IMR-90 (cell line): ENCODE measurements around the gene ANO4. TPM values are rescaled to one million over a fixed set of nuclear protein-coding genes. Genes with fewer than 3 reads are reported as not detected.

ENCODE experiments used
- ATAC-seq: fragments of 200-7000 bp; cut with Tn5 transposase; 2 replicates; pipeline ENCODE4 v1.9.1; 2020; ENCODE audit warnings: low read depth, mild to moderate bottlenecking, moderate library complexity
- BruUV-seq: library from RNA; stranded (reverse); fragments of 400-500 nt; replicated peaks from 2 replicates; lab custom pipeline; 2021; lab: Mats Ljungman, UMichigan
- CTCF ChIA-PET: fragments of 300-600 bp; formaldehyde crosslinking; extraction: SDS; loops from one replicate; lab custom pipeline; 2021; ENCODE audit warnings: antibody characterized with exemption; lab: Yijun Ruan, JAX
- POLR2A ChIA-PET: fragments of 300-600 bp; sonication (Branson Sonifier 250); formaldehyde crosslinking; loops from one replicate; lab custom pipeline; 2022; ENCODE audit warnings: antibody characterized with exemption; ENCODE audit not compliant: unreplicated experiment; lab: Charles Lee
- DNase-seq: peaks from one replicate; pipeline ENCODE4 v3.0.0; 2013
- H2AFZ ChIP-seq: replicated peaks from 2 replicates; pipeline ENCODE3; 2013; ENCODE audit warnings: low read length, mild to moderate bottlenecking; ENCODE audit not compliant: poor library complexity
- H2AK5ac ChIP-seq: 2 replicates; pipeline ENCODE4 v1.6.1; 2013; ENCODE audit warnings: low read depth, low read length, inconsistent platforms
- H2AK9ac ChIP-seq: replicated peaks from 2 replicates; pipeline ENCODE3; 2013; ENCODE audit warnings: mild to moderate bottlenecking, low read depth, low read length, moderate library complexity; ENCODE audit not compliant: poor library complexity
- H2BK120ac ChIP-seq: 2 replicates; pipeline ENCODE4 v1.6.1; 2013; ENCODE audit warnings: low read depth, low read length, inconsistent platforms
- H2BK15ac ChIP-seq: 3 replicates; pipeline ENCODE4 v1.6.1; 2013; ENCODE audit warnings: low read depth, low read length, inconsistent platforms
- H2BK20ac ChIP-seq: 2 replicates; pipeline ENCODE4 v1.6.1; 2013; ENCODE audit warnings: low read depth, mild to moderate bottlenecking, inconsistent platforms, low read length, moderate library complexity
- H2BK5ac ChIP-seq: 2 replicates; pipeline ENCODE4 v1.6.1; 2013; ENCODE audit warnings: mild to moderate bottlenecking, low read depth, low read length, inconsistent platforms; ENCODE audit not compliant: poor library complexity, severe bottlenecking
- H3K14ac ChIP-seq: replicated peaks from 2 replicates; pipeline ENCODE4 v1.6.1; 2013; ENCODE audit warnings: low read depth, low read length, inconsistent platforms
- H3K18ac ChIP-seq: 2 replicates; pipeline ENCODE4 v1.6.1; 2013; ENCODE audit warnings: low read depth, low read length, control low read depth
- H3K23ac ChIP-seq: 2 replicates; pipeline ENCODE4 v1.6.1; 2013; ENCODE audit warnings: low read depth, low read length, inconsistent platforms
- H3K27ac ChIP-seq: 2 replicates; pipeline ENCODE4 v1.5.1; 2013; ENCODE audit warnings: mild to moderate bottlenecking, control low read depth, low read length; ENCODE audit not compliant: insufficient read depth
- H3K27me3 ChIP-seq: 2 replicates; pipeline ENCODE4 v1.6.1; 2013; ENCODE audit warnings: low read length; ENCODE audit not compliant: control insufficient read depth, insufficient read depth
- H3K36me3 ChIP-seq: 2 replicates; pipeline ENCODE4 v1.6.1; 2013; ENCODE audit warnings: low read length, mixed read lengths; ENCODE audit not compliant: control insufficient read depth, insufficient read depth
- H3K4ac ChIP-seq: 2 replicates; pipeline ENCODE4 v1.6.1; 2013; ENCODE audit warnings: low read depth, low read length, inconsistent platforms
- H3K4me1 ChIP-seq: 2 replicates; pipeline ENCODE4 v1.6.1; 2013; ENCODE audit warnings: low read length, mixed read lengths; ENCODE audit not compliant: control insufficient read depth, insufficient read depth
- H3K4me2 ChIP-seq: 2 replicates; pipeline ENCODE4 v1.6.1; 2013; ENCODE audit warnings: low read depth, mild to moderate bottlenecking, control low read depth, low read length, moderate library complexity
- H3K4me3 ChIP-seq: 2 replicates; pipeline ENCODE4 v1.5.1; 2013; ENCODE audit warnings: low read depth, mild to moderate bottlenecking, control low read depth, low read length, moderate library complexity; ENCODE audit not compliant: insufficient read depth
- H3K56ac ChIP-seq: 2 replicates; pipeline ENCODE4 v1.6.1; 2013; ENCODE audit warnings: low read length, inconsistent platforms; ENCODE audit not compliant: insufficient read depth; ENCODE audit errors: extremely low read depth
- H3K79me1 ChIP-seq, 2 experiments: 2 replicates each; pipeline ENCODE4 v1.6.1; 2013; ENCODE audit warnings: low read length in 2 of 2, inconsistent platforms in 1 of 2, low read depth in 1 of 2
- H3K9ac ChIP-seq: 2 replicates; pipeline ENCODE4 v1.6.1; 2013; ENCODE audit warnings: low read depth, low read length, control low read depth
- H3K9me1 ChIP-seq: 2 replicates; pipeline ENCODE4 v1.6.1; 2013; ENCODE audit warnings: low read length, inconsistent platforms; ENCODE audit not compliant: insufficient read depth
- H3K9me3 ChIP-seq: 2 replicates; pipeline ENCODE4 v1.6.1; 2013; ENCODE audit warnings: low read length; ENCODE audit not compliant: control insufficient read depth, insufficient read depth
- H4K20me1 ChIP-seq: 2 replicates; pipeline ENCODE4 v1.6.1; 2013; ENCODE audit warnings: low read length, inconsistent platforms; ENCODE audit not compliant: insufficient read depth
- H4K5ac ChIP-seq: 2 replicates; pipeline ENCODE4 v1.6.1; 2013; ENCODE audit warnings: mild to moderate bottlenecking, low read depth, low read length, control low read depth
- H4K8ac ChIP-seq, 2 experiments: 2 replicates each; pipeline ENCODE4 v1.6.1; 2013; ENCODE audit warnings: low read depth in 2 of 2, low read length in 2 of 2, control low read depth in 1 of 2, inconsistent platforms in 1 of 2
- H4K91ac ChIP-seq: 2 replicates; pipeline ENCODE4 v1.6.1; 2013; ENCODE audit warnings: low read depth, low read length, inconsistent platforms; ENCODE audit not compliant: insufficient read depth
- BHLHE40 ChIP-seq: fragments of 150-350 bp; IDR thresholded peaks from 2 replicates; pipeline ENCODE4 v1.6.1; 2016; ENCODE audit warnings: mild to moderate bottlenecking, low read depth, low read length
- CEBPB ChIP-seq: IDR thresholded peaks from 2 replicates; pipeline ENCODE4 v1.6.1; 2012; ENCODE audit warnings: low read depth, low read length, improper control_type of control experiment
- CHD1 ChIP-seq: IDR thresholded peaks from 2 replicates; pipeline ENCODE4 v1.6.1; 2012; ENCODE audit warnings: low read depth, low read length, improper control_type of control experiment
- ELK1 ChIP-seq: fragments of 150-350 bp; IDR thresholded peaks from 2 replicates; pipeline ENCODE4 v1.6.1; 2016; ENCODE audit warnings: low read depth, mild to moderate bottlenecking, low read length, moderate library complexity, borderline replicate concordance
- FOS ChIP-seq: fragments of 150-350 bp; IDR thresholded peaks from 2 replicates; pipeline ENCODE4 v1.6.1; 2016; ENCODE audit warnings: low read depth, low read length
- MAFK ChIP-seq: IDR thresholded peaks from 2 replicates; pipeline ENCODE4 v1.6.1; 2012; ENCODE audit warnings: low read depth, low read length, improper control_type of control experiment
- MAZ ChIP-seq: IDR thresholded peaks from 2 replicates; pipeline ENCODE4 v1.6.1; 2012; ENCODE audit warnings: low read depth, mild to moderate bottlenecking, low read length, improper control_type of control experiment, moderate library complexity, borderline replicate concordance
- MXI1 ChIP-seq: IDR thresholded peaks from 2 replicates; pipeline ENCODE4 v1.6.1; 2012; ENCODE audit warnings: low read depth, mild to moderate bottlenecking, low read length, moderate library complexity, borderline replicate concordance
- NFE2L2 ChIP-seq: fragments of 150-350 bp; IDR thresholded peaks from 2 replicates; pipeline ENCODE4 v1.6.1; 2016; ENCODE audit warnings: low read depth, mild to moderate bottlenecking, low read length
- POLR2A ChIP-seq: IDR thresholded peaks from 2 replicates; pipeline ENCODE4 v1.6.1; 2012; ENCODE audit warnings: mild to moderate bottlenecking, low read depth, low read length
- RAD21 ChIP-seq: IDR thresholded peaks from 2 replicates; pipeline ENCODE4 v1.6.1; 2012; ENCODE audit warnings: low read length, improper control_type of control experiment
- RCOR1 ChIP-seq: IDR thresholded peaks from 2 replicates; pipeline ENCODE4 v1.6.1; 2012; ENCODE audit warnings: mild to moderate bottlenecking, low read length, improper control_type of control experiment; ENCODE audit not compliant: insufficient replicate concordance
- RFX5 ChIP-seq: IDR thresholded peaks from 2 replicates; pipeline ENCODE4 v1.8.0; 2012; ENCODE audit warnings: low read depth, mild to moderate bottlenecking, low read length, moderate library complexity
- SMC3 ChIP-seq: fragments of 150-350 bp; IDR thresholded peaks from 2 replicates; pipeline ENCODE4 v1.6.1; 2016; ENCODE audit warnings: low read depth, mild to moderate bottlenecking, antibody characterized with exemption, low read length, moderate library complexity
- USF2 ChIP-seq: fragments of 150-350 bp; IDR thresholded peaks from 2 replicates; pipeline ENCODE4 v1.6.1; 2017; ENCODE audit warnings: mild to moderate bottlenecking, antibody characterized with exemption, low read length, low read depth
- WGBS, 2 experiments: methylation state at CpG; one replicate each; pipeline versions ENCODE4 v1.1.5 to v1.1.7; 2013; ENCODE audit warnings: missing lambda C conversion rate in 2 of 2; ENCODE audit not compliant: insufficient read length in 1 of 2; ENCODE audit errors: extremely low coverage in 2 of 2; 5-methylcytosine and 5-hydroxymethylcytosine counted together
- dilution Hi-C: fragments of 300-500 bp; cut with HindIII; formaldehyde crosslinking; loops from one replicate; pipeline ENCODE4 v1.14.3; 2018; ENCODE audit warnings: low sequenced_read_pairs; ENCODE audit not compliant: unreplicated experiment
- in situ Hi-C: fragments of 300-500 bp; cut with MboI; formaldehyde crosslinking; loops from 3 replicates; pipeline ENCODE4 v1.14.3; 2019; ENCODE audit warnings: low sequenced_read_pairs, inconsistent platforms, mixed read lengths
- intact Hi-C: fragments of 100-400 bp; cut with micrococcal nuclease; formaldehyde crosslinking; loops from 2 replicates; pipeline ENCODE4 v1.10.0; 2022
- polyA plus RNA-seq, 3 experiments: library from polyadenylated mRNA; depleted of rRNA; stranded (reverse); fragments of >200 nt; gene quantifications; 2 replicates each; pipeline ENCODE4 v1.2.3, GENCODE V29; 2012; ENCODE audit warnings: low replicate concordance in 1 of 3
- total RNA-seq: library from RNA; depleted of rRNA; stranded (reverse); fragments of >200 nt; gene quantifications from 2 replicates; pipeline ENCODE4 v1.2.3, GENCODE V29; 2012
- TF ChIP-seq, protein P1 (sequence below): conservative IDR thresholded peaks from 2 replicates; pipeline ENCODE4 v1.5.1; 2012; ENCODE audit warnings: mild to moderate bottlenecking, low read depth, low read length, improper control_type of control experiment

The ANO4 gene
- total and polyA plus RNA-seq, 2 of the 4 experiments (the other 2 are of a cell fraction): 4.7 to 10.2 TPM

DNA sequence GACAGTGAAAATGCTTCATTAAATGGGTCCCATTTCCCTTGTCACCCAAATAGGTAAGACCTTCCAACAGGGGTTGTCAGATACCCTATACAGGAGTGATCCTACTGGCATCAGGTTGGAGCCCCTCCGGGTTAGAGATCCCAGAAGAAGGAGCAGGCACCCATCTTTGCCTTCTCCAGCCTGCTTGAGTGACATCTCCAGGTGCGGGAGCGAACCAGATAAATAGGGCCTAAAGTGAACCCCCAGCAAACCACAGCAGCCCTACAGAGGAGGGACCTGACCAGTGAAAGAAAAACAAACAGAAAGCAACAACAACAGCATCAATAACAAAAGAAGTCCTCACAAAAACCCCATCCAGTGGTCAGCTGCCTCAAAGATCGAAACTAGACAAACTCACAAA lies 233.2 kb downstream of the ANO4 start:
- Histone ChIP-seq H2BK15ac (no peak overlapping the region), H2AK5ac (no peak overlapping the region), H3K27ac (no peak overlapping the region), H3K4me3 (no peak overlapping the region), H3K27me3 (no peaks in the 10 kb centered on the region), H4K8ac (no peak overlapping the region), H2BK20ac (no peak overlapping the region), H3K56ac (no peak overlapping the region), H3K9ac (no peak overlapping the region), H2AK9ac (no peak overlapping the region), H4K20me1 (no peaks in the 10 kb centered on the region), H3K14ac (no peak overlapping the region), H3K79me1 (no peaks in the 10 kb centered on the region), H3K36me3 (no peaks in the 10 kb centered on the region; the same call in 1 of the 2 replicates), H3K23ac (no peak overlapping the region), H2AFZ (no peak overlapping the region), H4K5ac (no peak overlapping the region), H3K4ac (no peak overlapping the region), H3K4me1 (no peaks in the 10 kb centered on the region), H3K9me1 (no peaks in the 10 kb centered on the region), H2BK120ac (no peak overlapping the region), H2BK5ac (no peak overlapping the region), H3K4me2 (no peak overlapping the region), H3K9me3 (peaks cover 2% of the 10 kb centered on the region; the same call in 1 of the 2 replicates), H3K18ac (no peak overlapping the region), H4K91ac (no peak overlapping the region)
- TF ChIP-seq RFX5: no peak
- no peak for TF ChIP-seq ELK1
- no peak for TF ChIP-seq POLR2A
- TF ChIP-seq MAZ: no peak
- no peak for TF ChIP-seq CHD1
- no peak for TF ChIP-seq NFE2L2
- no peak for TF ChIP-seq MXI1
- TF ChIP-seq, protein P1, sequence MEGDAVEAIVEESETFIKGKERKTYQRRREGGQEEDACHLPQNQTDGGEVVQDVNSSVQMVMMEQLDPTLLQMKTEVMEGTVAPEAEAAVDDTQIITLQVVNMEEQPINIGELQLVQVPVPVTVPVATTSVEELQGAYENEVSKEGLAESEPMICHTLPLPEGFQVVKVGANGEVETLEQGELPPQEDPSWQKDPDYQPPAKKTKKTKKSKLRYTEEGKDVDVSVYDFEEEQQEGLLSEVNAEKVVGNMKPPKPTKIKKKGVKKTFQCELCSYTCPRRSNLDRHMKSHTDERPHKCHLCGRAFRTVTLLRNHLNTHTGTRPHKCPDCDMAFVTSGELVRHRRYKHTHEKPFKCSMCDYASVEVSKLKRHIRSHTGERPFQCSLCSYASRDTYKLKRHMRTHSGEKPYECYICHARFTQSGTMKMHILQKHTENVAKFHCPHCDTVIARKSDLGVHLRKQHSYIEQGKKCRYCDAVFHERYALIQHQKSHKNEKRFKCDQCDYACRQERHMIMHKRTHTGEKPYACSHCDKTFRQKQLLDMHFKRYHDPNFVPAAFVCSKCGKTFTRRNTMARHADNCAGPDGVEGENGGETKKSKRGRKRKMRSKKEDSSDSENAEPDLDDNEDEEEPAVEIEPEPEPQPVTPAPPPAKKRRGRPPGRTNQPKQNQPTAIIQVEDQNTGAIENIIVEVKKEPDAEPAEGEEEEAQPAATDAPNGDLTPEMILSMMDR: no peak
- no peak for TF ChIP-seq RCOR1
- no peak for TF ChIP-seq FOS
- no peak for TF ChIP-seq CEBPB
- TF ChIP-seq USF2: no peak
- no peak for TF ChIP-seq MAFK
- no peak for TF ChIP-seq BHLHE40
- TF ChIP-seq RAD21: no peak
- no peak for TF ChIP-seq SMC3
- in situ Hi-C loops: no loop called here
- no CpG with 5 or more reads among the region's 4 CpGs for WGBS, 2 experiments
- CTCF ChIA-PET: no interaction called here
- intact Hi-C loops: no loop called here
- BruUV-seq: no TSS peak
- no peak for ATAC-seq
- POLR2A ChIA-PET: no interaction called here
- dilution Hi-C loops: no loop called here
- no peak for DNase-seq
